Liver (tissue), 9 donors: ENCODE measurements around the gene BMPER. TPM values are rescaled to one million over a fixed set of nuclear protein-coding genes. Genes with fewer than 3 reads are reported as not detected.

Experiments
- DNase-seq: peaks from one replicate; pipeline ENCODE4 v3.0.0-alpha.2; 2017; ENCODE audit warnings: low spot score
- H3K27ac ChIP-seq, 2 donors: one replicate each; pipeline ENCODE4 v1.7.0; 2013; ENCODE audit warnings: inconsistent platforms in 2 of 2, low read length in 2 of 2, control low read depth in 1 of 2, low read depth in 1 of 2, mild to moderate bottlenecking in 1 of 2
- H3K27me3 ChIP-seq, 4 donors: one replicate each; pipeline versions ENCODE4 v1.6.1 to v1.7.0; 2013; ENCODE audit warnings: low read length in 3 of 4, inconsistent platforms in 1 of 4, mild to moderate bottlenecking in 1 of 4, moderate library complexity in 1 of 4; ENCODE audit not compliant: control insufficient read depth in 4 of 4, insufficient read depth in 4 of 4
- H3K36me3 ChIP-seq, 4 donors: one replicate each; pipeline versions ENCODE4 v1.6.1 to v1.7.0; 2013; ENCODE audit warnings: low read length in 3 of 4, mild to moderate bottlenecking in 3 of 4, low read depth in 1 of 4, moderate library complexity in 1 of 4; ENCODE audit not compliant: control insufficient read depth in 4 of 4, insufficient read depth in 3 of 4
- H3K4me1 ChIP-seq, 4 donors: one replicate each; pipeline versions ENCODE4 v1.6.1 to v1.7.0; 2013; ENCODE audit warnings: low read length in 3 of 4, mild to moderate bottlenecking in 3 of 4, moderate library complexity in 1 of 4; ENCODE audit not compliant: control insufficient read depth in 4 of 4, insufficient read depth in 4 of 4
- H3K4me3 ChIP-seq, 3 donors: one replicate each; pipeline versions ENCODE4 v1.6.1 to v1.7.0; 2013; ENCODE audit warnings: low read length in 3 of 3, control low read depth in 1 of 3, low read depth in 1 of 3, mild to moderate bottlenecking in 1 of 3
- H3K9ac ChIP-seq, 2 donors: one replicate each; pipeline ENCODE4 v1.7.0; 2013; ENCODE audit warnings: low read length in 2 of 2, mild to moderate bottlenecking in 2 of 2, moderate library complexity in 2 of 2, control low read depth in 1 of 2, low read depth in 1 of 2
- H3K9me3 ChIP-seq, 4 donors: one replicate each; pipeline versions ENCODE4 v1.6.1 to v1.7.0; 2013; ENCODE audit warnings: low read length in 3 of 4; ENCODE audit not compliant: control insufficient read depth in 4 of 4
- ATF3 ChIP-seq: IDR thresholded peaks from 2 replicates; pipeline ENCODE4 v1.6.1; 2016; ENCODE audit warnings: antibody characterized with exemption
- CTCF ChIP-seq: fragments of 150-350 bp; IDR thresholded peaks from 2 replicates; pipeline ENCODE4 v1.5.1; 2017; ENCODE audit warnings: improper control_type of control experiment, low read depth, low read length; ENCODE audit not compliant: missing input control
- EGR1 ChIP-seq, 2 donors: IDR thresholded peaks; 2 replicates each; pipeline ENCODE4 v1.6.1; 2016 to 2018; ENCODE audit warnings: antibody characterized with exemption in 2 of 2, low read depth in 2 of 2
- FOXA1 ChIP-seq: IDR thresholded peaks from 2 replicates; pipeline ENCODE4 v1.6.1; 2016; ENCODE audit warnings: antibody characterized with exemption
- FOXA2 ChIP-seq: IDR thresholded peaks from 2 replicates; pipeline ENCODE4 v1.6.1; 2016; ENCODE audit warnings: antibody characterized with exemption
- GABPA ChIP-seq, 2 donors: IDR thresholded peaks in 1 of 2; conservative IDR thresholded peaks in 1 of 2; 2 replicates each; pipeline ENCODE4 v1.6.1; 2016; ENCODE audit warnings: antibody characterized with exemption in 2 of 2, mild to moderate bottlenecking in 1 of 2, moderate library complexity in 1 of 2
- HNF4A ChIP-seq, 2 donors: conservative IDR thresholded peaks; 2 replicates each; pipeline ENCODE4 v1.6.1; 2016; ENCODE audit warnings: antibody characterized with exemption in 2 of 2, mild to moderate bottlenecking in 2 of 2
- HNF4G ChIP-seq: IDR thresholded peaks from 2 replicates; pipeline ENCODE4 v1.6.1; 2016; ENCODE audit warnings: antibody characterized with exemption
- MAX ChIP-seq: IDR thresholded peaks from 2 replicates; pipeline ENCODE4 v1.6.1; 2016; ENCODE audit warnings: antibody characterized with exemption
- NR2F2 ChIP-seq: IDR thresholded peaks from 2 replicates; pipeline ENCODE4 v1.6.1; 2016; ENCODE audit warnings: antibody characterized with exemption
- RAD21 ChIP-seq, 2 donors: IDR thresholded peaks; 2 replicates each; pipeline ENCODE4 v1.6.1; 2016; ENCODE audit warnings: antibody characterized with exemption in 2 of 2, mild to moderate bottlenecking in 2 of 2
- REST ChIP-seq: IDR thresholded peaks from 2 replicates; pipeline ENCODE4 v1.6.1; 2016; ENCODE audit warnings: antibody characterized with exemption, mild to moderate bottlenecking
- RXRA ChIP-seq, 2 donors: IDR thresholded peaks; 2 replicates each; pipeline ENCODE4 v1.6.1; 2017 to 2018; ENCODE audit warnings: antibody characterized with exemption in 2 of 2, mild to moderate bottlenecking in 1 of 2
- SP1 ChIP-seq: IDR thresholded peaks from 2 replicates; pipeline ENCODE4 v1.6.1; 2018; ENCODE audit warnings: antibody characterized with exemption, mild to moderate bottlenecking
- TAF1 ChIP-seq: conservative IDR thresholded peaks from 2 replicates; pipeline ENCODE4 v1.6.1; 2016; ENCODE audit warnings: antibody characterized with exemption, mild to moderate bottlenecking
- YY1 ChIP-seq: IDR thresholded peaks from 2 replicates; pipeline ENCODE4 v1.6.1; 2016; ENCODE audit warnings: antibody characterized with exemption, mild to moderate bottlenecking
- ZBTB33 ChIP-seq: IDR thresholded peaks from 2 replicates; pipeline ENCODE4 v1.6.1; 2016; ENCODE audit warnings: antibody characterized with exemption
- WGBS: extraction: QIAGEN DNeasy Blood & Tissue Kit; methylation state at CpG from one replicate; pipeline ENCODE4 v1.1.7; 2013; 5-methylcytosine and 5-hydroxymethylcytosine counted together
- polyA plus RNA-seq, 2 donors: library from polyadenylated mRNA; stranded (reverse) in 1 of 2; unstranded in 1 of 2; fragments of 200-250 nt in 1 of 2; fragments of >200 nt in 1 of 2; fragmentation: Nextera tagmentation in 1 of 2; extraction: Ambion mirVana in 1 of 2; gene quantifications; one replicate each; pipeline versions ENCODE4 v1.2.1 to v1.2.3, GENCODE V29; 2013 to 2015
- total RNA-seq, 2 donors: library from RNA; depleted of rRNA; stranded (reverse); fragments of >200 nt; gene quantifications; one replicate each; pipeline ENCODE4 v1.2.3, GENCODE V29; 2014
- donor health status: healthy.
- donor health status: healthy.
- donor health status: healthy.
- donor health status: healthy.
- donor health status: healthy.

BMPER gene
- total and polyA plus RNA-seq, 4 donors, result 4.0 to 8.5 (median 6.2) TPM

DNA sequence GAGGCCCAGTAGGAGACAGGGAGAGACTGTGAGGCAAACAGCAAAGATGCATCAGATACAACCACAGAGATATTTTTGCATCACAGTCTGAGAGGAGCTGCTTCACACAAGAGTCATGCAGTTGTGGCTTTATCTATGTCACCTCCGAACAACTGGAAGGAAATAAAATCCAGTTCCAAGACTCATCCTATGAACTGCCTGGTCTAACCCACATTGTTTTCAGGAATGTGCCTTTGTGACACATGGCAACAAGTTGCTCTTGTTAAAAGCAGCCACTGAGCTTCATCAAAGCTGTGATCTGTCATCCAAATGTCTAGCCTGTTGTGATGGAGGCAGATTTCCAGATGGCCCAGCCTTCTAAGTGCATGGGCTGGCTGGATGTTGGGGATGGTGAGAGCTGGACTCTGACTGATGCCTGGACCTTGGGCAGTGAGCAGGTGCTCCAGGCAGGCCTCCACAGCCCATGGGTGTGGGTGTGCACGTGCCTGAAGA, 255.0 kb downstream of the BMPER start:
- H3K27me3 ChIP-seq, result no peaks in the 10 kb centered on the region
- H3K4me1 ChIP-seq, result peaks cover 0 to 6% (median 1%) of the 10 kb centered on the region in 4 donors
- no peaks in the 10 kb centered on the region for H3K36me3 ChIP-seq
- no peak overlapping the region for H3K4me3 ChIP-seq
- TF ChIP-seq SP1 (no peak), EGR1 (IDR thresholded peaks at IDR 0.05; ENCODE audit: low read depth in 2 of 2) (no peak), GABPA (IDR thresholded peaks at IDR 0.05 in 1 of 2, conservative IDR thresholded peaks at IDR 0.05 in 1 of 2) (no peak), ATF3 (no peak), RXRA (IDR thresholded peaks at IDR 0.05) (no peak), FOXA2 (no peak), HNF4A (conservative IDR thresholded peaks at IDR 0.05) (no peak), REST (no peak), CTCF (no peak), TAF1 (no peak), ZBTB33 (no peak), FOXA1 (no peak), HNF4G (no peak)
- H3K9me3 ChIP-seq, result no peaks in the 10 kb centered on the region
- no peak overlapping the region for H3K9ac ChIP-seq
- WGBS, result 76% methylated on average over 2 of the region's 2 CpGs
- H3K27ac ChIP-seq, result no peak overlapping the region
- DNase-seq, result no peak

DNA sequence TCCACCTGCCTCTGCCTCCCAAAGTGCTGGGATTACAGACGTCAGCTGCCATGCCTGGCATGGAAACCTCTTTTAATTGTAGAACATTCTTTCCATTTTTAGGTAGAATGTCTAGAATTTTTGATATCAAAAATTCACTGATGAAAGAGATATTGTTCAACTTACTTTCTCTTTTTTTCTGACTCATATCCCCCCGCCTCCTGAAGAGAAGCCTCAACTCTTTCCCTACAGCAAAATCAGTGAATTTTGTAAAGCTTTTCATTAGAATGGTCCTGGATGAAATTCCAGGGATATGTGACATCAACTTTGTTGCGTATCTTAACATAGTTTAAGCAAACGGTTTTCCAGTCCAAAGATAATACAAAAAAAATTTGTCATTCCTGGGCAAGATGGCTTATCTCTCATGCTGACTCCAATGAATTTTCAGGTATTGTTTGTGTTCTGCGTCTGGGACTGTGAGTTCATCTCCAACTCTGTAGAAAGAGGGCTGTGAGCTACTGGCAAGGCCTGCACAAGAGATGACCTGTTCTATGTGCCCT, 256.8 kb downstream of the BMPER start:
- no peaks in the 10 kb centered on the region for H3K36me3 ChIP-seq
- no peak overlapping the region for H3K27ac ChIP-seq
- no peaks in the 10 kb centered on the region for H3K27me3 ChIP-seq
- H3K9ac ChIP-seq, result no peak overlapping the region
- peaks cover 0 to 6% (median 1%) of the 10 kb centered on the region in 4 donors for H3K4me1 ChIP-seq
- 75% methylated on average over 5 of the region's 5 CpGs for WGBS
- DNase-seq, result no peak
- TF ChIP-seq FOXA2 (no peak), RAD21 (IDR thresholded peaks at IDR 0.05) (no peak), YY1 (no peak), ZBTB33 (no peak), GABPA (IDR thresholded peaks at IDR 0.05 in 1 of 2, conservative IDR thresholded peaks at IDR 0.05 in 1 of 2) (no peak), EGR1 (IDR thresholded peaks at IDR 0.05; ENCODE audit: low read depth in 2 of 2) (no peak), SP1 (no peak), NR2F2 (no peak), HNF4A (conservative IDR thresholded peaks at IDR 0.05) (no peak), HNF4G (no peak), MAX (no peak)
- no peaks in the 10 kb centered on the region for H3K9me3 ChIP-seq
- no peak overlapping the region for H3K4me3 ChIP-seq
